ENCODE measurements around the gene KDM2B.

- 0 out of 2 replicates have a peak, but pooled peaks have one; percentile 6 for TF ChIP-seq POLR2AphosphoS5 (IDR thresholded peaks at IDR 0.05; ENCODE audit: borderline replicate concordance, low read depth, low read length)
- TF ChIP-seq EZH2 (IDR thresholded peaks at IDR 0.05): no peak
- TF ChIP-seq FOXP2 (optimal IDR thresholded peaks at IDR 0.05; ENCODE audit: control extremely low read depth, extremely low read length, insufficient read depth): no peak
Observed at GRCh38 chr12:121579190-121579791, 1.5 kb downstream of the KDM2B start.

All from SK-N-MC (cell line).